Liver (tissue), 9 donors: ENCODE data around the gene PITPNM1. TPM values are rescaled to one million over a fixed set of nuclear protein-coding genes. Genes with fewer than 3 reads are reported as not detected.

Experiments
- DNase-seq: peaks from one replicate; pipeline ENCODE4 v3.0.0-alpha.2; 2017; ENCODE audit warnings: low spot score
- H3K27ac ChIP-seq, 2 donors: one replicate each; pipeline ENCODE4 v1.7.0; 2013; ENCODE audit warnings: inconsistent platforms in 2 of 2, low read length in 2 of 2, control low read depth in 1 of 2, low read depth in 1 of 2, mild to moderate bottlenecking in 1 of 2
- H3K27me3 ChIP-seq, 4 donors: one replicate each; pipeline versions ENCODE4 v1.6.1 to v1.7.0; 2013; ENCODE audit warnings: low read length in 3 of 4, inconsistent platforms in 1 of 4, mild to moderate bottlenecking in 1 of 4, moderate library complexity in 1 of 4; ENCODE audit not compliant: control insufficient read depth in 4 of 4, insufficient read depth in 4 of 4
- H3K36me3 ChIP-seq, 4 donors: one replicate each; pipeline versions ENCODE4 v1.6.1 to v1.7.0; 2013; ENCODE audit warnings: low read length in 3 of 4, mild to moderate bottlenecking in 3 of 4, low read depth in 1 of 4, moderate library complexity in 1 of 4; ENCODE audit not compliant: control insufficient read depth in 4 of 4, insufficient read depth in 3 of 4
- H3K4me1 ChIP-seq, 4 donors: one replicate each; pipeline versions ENCODE4 v1.6.1 to v1.7.0; 2013; ENCODE audit warnings: low read length in 3 of 4, mild to moderate bottlenecking in 3 of 4, moderate library complexity in 1 of 4; ENCODE audit not compliant: control insufficient read depth in 4 of 4, insufficient read depth in 4 of 4
- H3K4me3 ChIP-seq, 3 donors: one replicate each; pipeline versions ENCODE4 v1.6.1 to v1.7.0; 2013; ENCODE audit warnings: low read length in 3 of 3, control low read depth in 1 of 3, low read depth in 1 of 3, mild to moderate bottlenecking in 1 of 3
- H3K9ac ChIP-seq, 2 donors: one replicate each; pipeline ENCODE4 v1.7.0; 2013; ENCODE audit warnings: low read length in 2 of 2, mild to moderate bottlenecking in 2 of 2, moderate library complexity in 2 of 2, control low read depth in 1 of 2, low read depth in 1 of 2
- H3K9me3 ChIP-seq, 4 donors: one replicate each; pipeline versions ENCODE4 v1.6.1 to v1.7.0; 2013; ENCODE audit warnings: low read length in 3 of 4; ENCODE audit not compliant: control insufficient read depth in 4 of 4
- ATF3 ChIP-seq: IDR thresholded peaks from 2 replicates; pipeline ENCODE4 v1.6.1; 2016; ENCODE audit warnings: antibody characterized with exemption
- EGR1 ChIP-seq, 2 donors: IDR thresholded peaks; 2 replicates each; pipeline ENCODE4 v1.6.1; 2016 to 2018; ENCODE audit warnings: antibody characterized with exemption in 2 of 2, low read depth in 2 of 2
- FOXA1 ChIP-seq: IDR thresholded peaks from 2 replicates; pipeline ENCODE4 v1.6.1; 2016; ENCODE audit warnings: antibody characterized with exemption
- GABPA ChIP-seq, 2 donors: IDR thresholded peaks in 1 of 2; conservative IDR thresholded peaks in 1 of 2; 2 replicates each; pipeline ENCODE4 v1.6.1; 2016; ENCODE audit warnings: antibody characterized with exemption in 2 of 2, mild to moderate bottlenecking in 1 of 2, moderate library complexity in 1 of 2
- HNF4A ChIP-seq, 2 donors: conservative IDR thresholded peaks; 2 replicates each; pipeline ENCODE4 v1.6.1; 2016; ENCODE audit warnings: antibody characterized with exemption in 2 of 2, mild to moderate bottlenecking in 2 of 2
- HNF4G ChIP-seq: IDR thresholded peaks from 2 replicates; pipeline ENCODE4 v1.6.1; 2016; ENCODE audit warnings: antibody characterized with exemption
- RAD21 ChIP-seq, 2 donors: IDR thresholded peaks; 2 replicates each; pipeline ENCODE4 v1.6.1; 2016; ENCODE audit warnings: antibody characterized with exemption in 2 of 2, mild to moderate bottlenecking in 2 of 2
- RXRA ChIP-seq, 2 donors: IDR thresholded peaks; 2 replicates each; pipeline ENCODE4 v1.6.1; 2017 to 2018; ENCODE audit warnings: antibody characterized with exemption in 2 of 2, mild to moderate bottlenecking in 1 of 2
- TAF1 ChIP-seq: conservative IDR thresholded peaks from 2 replicates; pipeline ENCODE4 v1.6.1; 2016; ENCODE audit warnings: antibody characterized with exemption, mild to moderate bottlenecking
- YY1 ChIP-seq: IDR thresholded peaks from 2 replicates; pipeline ENCODE4 v1.6.1; 2016; ENCODE audit warnings: antibody characterized with exemption, mild to moderate bottlenecking
- ZBTB33 ChIP-seq: IDR thresholded peaks from 2 replicates; pipeline ENCODE4 v1.6.1; 2016; ENCODE audit warnings: antibody characterized with exemption
- WGBS: extraction: QIAGEN DNeasy Blood & Tissue Kit; methylation state at CpG from one replicate; pipeline ENCODE4 v1.1.7; 2013; 5-methylcytosine and 5-hydroxymethylcytosine counted together
- polyA plus RNA-seq, 2 donors: library from polyadenylated mRNA; stranded (reverse) in 1 of 2; unstranded in 1 of 2; fragments of 200-250 nt in 1 of 2; fragments of >200 nt in 1 of 2; fragmentation: Nextera tagmentation in 1 of 2; extraction: Ambion mirVana in 1 of 2; gene quantifications; one replicate each; pipeline versions ENCODE4 v1.2.1 to v1.2.3, GENCODE V29; 2013 to 2015
- total RNA-seq, 2 donors: library from RNA; depleted of rRNA; stranded (reverse); fragments of >200 nt; gene quantifications; one replicate each; pipeline ENCODE4 v1.2.3, GENCODE V29; 2014
- TF ChIP-seq, protein P1 (sequence below): IDR thresholded peaks from 2 replicates; pipeline ENCODE4 v1.6.1; 2016; ENCODE audit warnings: antibody characterized with exemption
- TF ChIP-seq, protein P2 (sequence below): fragments of 150-350 bp; IDR thresholded peaks from 2 replicates; pipeline ENCODE4 v1.5.1; 2017; ENCODE audit warnings: improper control_type of control experiment, low read depth, low read length; ENCODE audit not compliant: missing input control
- TF ChIP-seq, protein P3 (sequence below): IDR thresholded peaks from 2 replicates; pipeline ENCODE4 v1.6.1; 2016; ENCODE audit warnings: antibody characterized with exemption, mild to moderate bottlenecking
- donor health status: healthy.
- donor health status: healthy.
- donor health status: healthy.
- donor health status: healthy.
- donor health status: healthy.

Gene PITPNM1
- total and polyA plus RNA-seq, 4 donors: 1.3 to 9.3 (median 5.1) TPM

GRCh38 chr11:67496113-67496512 is 9.1 kb downstream of the PITPNM1 start:
- H3K4me3 ChIP-seq: no peak overlapping the region
- H3K9me3 ChIP-seq: no peaks in the 10 kb centered on the region
- no peak overlapping the region for H3K9ac ChIP-seq
- no peak for DNase-seq
- H3K36me3 ChIP-seq: peaks cover 1 to 30% (median 6%) of the 10 kb centered on the region in 4 donors
- TF ChIP-seq, protein P1, sequence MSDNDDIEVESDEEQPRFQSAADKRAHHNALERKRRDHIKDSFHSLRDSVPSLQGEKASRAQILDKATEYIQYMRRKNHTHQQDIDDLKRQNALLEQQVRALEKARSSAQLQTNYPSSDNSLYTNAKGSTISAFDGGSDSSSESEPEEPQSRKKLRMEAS: no peak
- TF ChIP-seq RAD21 (IDR thresholded peaks at IDR 0.05) (no peak), GABPA (IDR thresholded peaks at IDR 0.05 in 1 of 2, conservative IDR thresholded peaks at IDR 0.05 in 1 of 2) (no peak), HNF4A (conservative IDR thresholded peaks at IDR 0.05) (no peak), ATF3 (no peak), EGR1 (IDR thresholded peaks at IDR 0.05; ENCODE audit: low read depth in 2 of 2) (no peak), ZBTB33 (no peak), HNF4G (no peak), YY1 (no peak), TAF1 (no peak), RXRA (IDR thresholded peaks at IDR 0.05) (no peak), FOXA1 (no peak)
- TF ChIP-seq, protein P2, sequence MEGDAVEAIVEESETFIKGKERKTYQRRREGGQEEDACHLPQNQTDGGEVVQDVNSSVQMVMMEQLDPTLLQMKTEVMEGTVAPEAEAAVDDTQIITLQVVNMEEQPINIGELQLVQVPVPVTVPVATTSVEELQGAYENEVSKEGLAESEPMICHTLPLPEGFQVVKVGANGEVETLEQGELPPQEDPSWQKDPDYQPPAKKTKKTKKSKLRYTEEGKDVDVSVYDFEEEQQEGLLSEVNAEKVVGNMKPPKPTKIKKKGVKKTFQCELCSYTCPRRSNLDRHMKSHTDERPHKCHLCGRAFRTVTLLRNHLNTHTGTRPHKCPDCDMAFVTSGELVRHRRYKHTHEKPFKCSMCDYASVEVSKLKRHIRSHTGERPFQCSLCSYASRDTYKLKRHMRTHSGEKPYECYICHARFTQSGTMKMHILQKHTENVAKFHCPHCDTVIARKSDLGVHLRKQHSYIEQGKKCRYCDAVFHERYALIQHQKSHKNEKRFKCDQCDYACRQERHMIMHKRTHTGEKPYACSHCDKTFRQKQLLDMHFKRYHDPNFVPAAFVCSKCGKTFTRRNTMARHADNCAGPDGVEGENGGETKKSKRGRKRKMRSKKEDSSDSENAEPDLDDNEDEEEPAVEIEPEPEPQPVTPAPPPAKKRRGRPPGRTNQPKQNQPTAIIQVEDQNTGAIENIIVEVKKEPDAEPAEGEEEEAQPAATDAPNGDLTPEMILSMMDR: no peak
- TF ChIP-seq, protein P3, sequence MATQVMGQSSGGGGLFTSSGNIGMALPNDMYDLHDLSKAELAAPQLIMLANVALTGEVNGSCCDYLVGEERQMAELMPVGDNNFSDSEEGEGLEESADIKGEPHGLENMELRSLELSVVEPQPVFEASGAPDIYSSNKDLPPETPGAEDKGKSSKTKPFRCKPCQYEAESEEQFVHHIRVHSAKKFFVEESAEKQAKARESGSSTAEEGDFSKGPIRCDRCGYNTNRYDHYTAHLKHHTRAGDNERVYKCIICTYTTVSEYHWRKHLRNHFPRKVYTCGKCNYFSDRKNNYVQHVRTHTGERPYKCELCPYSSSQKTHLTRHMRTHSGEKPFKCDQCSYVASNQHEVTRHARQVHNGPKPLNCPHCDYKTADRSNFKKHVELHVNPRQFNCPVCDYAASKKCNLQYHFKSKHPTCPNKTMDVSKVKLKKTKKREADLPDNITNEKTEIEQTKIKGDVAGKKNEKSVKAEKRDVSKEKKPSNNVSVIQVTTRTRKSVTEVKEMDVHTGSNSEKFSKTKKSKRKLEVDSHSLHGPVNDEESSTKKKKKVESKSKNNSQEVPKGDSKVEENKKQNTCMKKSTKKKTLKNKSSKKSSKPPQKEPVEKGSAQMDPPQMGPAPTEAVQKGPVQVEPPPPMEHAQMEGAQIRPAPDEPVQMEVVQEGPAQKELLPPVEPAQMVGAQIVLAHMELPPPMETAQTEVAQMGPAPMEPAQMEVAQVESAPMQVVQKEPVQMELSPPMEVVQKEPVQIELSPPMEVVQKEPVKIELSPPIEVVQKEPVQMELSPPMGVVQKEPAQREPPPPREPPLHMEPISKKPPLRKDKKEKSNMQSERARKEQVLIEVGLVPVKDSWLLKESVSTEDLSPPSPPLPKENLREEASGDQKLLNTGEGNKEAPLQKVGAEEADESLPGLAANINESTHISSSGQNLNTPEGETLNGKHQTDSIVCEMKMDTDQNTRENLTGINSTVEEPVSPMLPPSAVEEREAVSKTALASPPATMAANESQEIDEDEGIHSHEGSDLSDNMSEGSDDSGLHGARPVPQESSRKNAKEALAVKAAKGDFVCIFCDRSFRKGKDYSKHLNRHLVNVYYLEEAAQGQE: no peak
- no peaks in the 10 kb centered on the region for H3K4me1 ChIP-seq
- H3K27ac ChIP-seq: no peak overlapping the region
- 93% methylated on average over 12 of the region's 12 CpGs for WGBS
- H3K27me3 ChIP-seq: no peaks in the 10 kb centered on the region
